Activated T-helper 1 cell treated with anti-CD3 and anti-CD28 coated beads, Interleukin-12 subunit alpha, Interleukin-12 subunit beta, Interleukin-2, Interleukin-4 antibody, amounts not matched to agents 30 ng/mL and 10 ng/mL and 1 ng/mL, durations not matched to agents 14 hours and 24 hours and 36 hours (primary cell): ENCODE results near the gene PPP1R12B. TPM values are rescaled to one million over a fixed set of nuclear protein-coding genes. Genes with fewer than 3 reads are reported as not detected.
"Not testable (repeated sequence)": the region's sequence is repeated elsewhere in the genome, so short reads cannot be mapped to it uniquely, and the experiment has no call there.

Experiments used
- DNase-seq: peaks from one replicate; pipeline ENCODE4 v3.0.0; 2021; ENCODE audit warnings: low spot score
- H3K27ac Mint-ChIP-seq: one replicate; pipeline ENCODE4 v1.8.0; 2021; ENCODE audit warnings: mild to moderate bottlenecking, mixed read lengths
- H3K27me3 Mint-ChIP-seq: one replicate; pipeline ENCODE4 v1.8.0; 2022; ENCODE audit warnings: mild to moderate bottlenecking, moderate library complexity, mixed read lengths; ENCODE audit not compliant: insufficient read depth
- H3K36me3 Mint-ChIP-seq: one replicate; pipeline ENCODE4 v1.8.0; 2021; ENCODE audit warnings: low read depth, mixed read lengths
- H3K4me1 Mint-ChIP-seq: one replicate; pipeline ENCODE4 v1.8.0; 2021; ENCODE audit warnings: low read depth, mixed read lengths
- H3K4me3 Mint-ChIP-seq: one replicate; pipeline ENCODE4 v1.8.0; 2021; ENCODE audit warnings: mild to moderate bottlenecking, moderate library complexity, mixed read lengths
- H3K9me3 Mint-ChIP-seq: one replicate; pipeline ENCODE4 v1.8.0; 2021; ENCODE audit warnings: mixed read lengths
- intact Hi-C: fragments of 100-400 bp; cut with micrococcal nuclease; formaldehyde crosslinking; loops from one replicate; pipeline ENCODE4 v1.15.1; 2024
- total RNA-seq: library from RNA; stranded (reverse); gene quantifications from 2 replicates; pipeline ENCODE4 v1.2.3, GENCODE V29; 2022

PPP1R12B gene
- total RNA-seq, 1 donor from 2014 or later = 11.1 TPM

GRCh38 chr1:202557662-202558061 lies 209.2 kb downstream of the PPP1R12B start:
- H3K27ac Mint-ChIP-seq, H3K4me3 Mint-ChIP-seq, H3K9me3 Mint-ChIP-seq, H3K36me3 Mint-ChIP-seq, intact Hi-C loops, DNase-seq, H3K27me3 Mint-ChIP-seq: not testable (repeated sequence)
- peaks cover 22% of the 10 kb centered on the region for H3K4me1 Mint-ChIP-seq

GRCh38 chr1:202561240-202561639 lies 212.7 kb downstream of the PPP1R12B start:
- H3K4me1 Mint-ChIP-seq = peaks cover 22% of the 10 kb centered on the region
- H3K27me3 Mint-ChIP-seq = no peaks in the 10 kb centered on the region
- H3K4me3 Mint-ChIP-seq = no peak overlapping the region
- peaks cover 5% of the 10 kb centered on the region for H3K36me3 Mint-ChIP-seq
- DNase-seq = no peak
- intact Hi-C loops = no loop called here
- H3K9me3 Mint-ChIP-seq = no peaks in the 10 kb centered on the region
- H3K27ac Mint-ChIP-seq = no peak overlapping the region

DNA sequence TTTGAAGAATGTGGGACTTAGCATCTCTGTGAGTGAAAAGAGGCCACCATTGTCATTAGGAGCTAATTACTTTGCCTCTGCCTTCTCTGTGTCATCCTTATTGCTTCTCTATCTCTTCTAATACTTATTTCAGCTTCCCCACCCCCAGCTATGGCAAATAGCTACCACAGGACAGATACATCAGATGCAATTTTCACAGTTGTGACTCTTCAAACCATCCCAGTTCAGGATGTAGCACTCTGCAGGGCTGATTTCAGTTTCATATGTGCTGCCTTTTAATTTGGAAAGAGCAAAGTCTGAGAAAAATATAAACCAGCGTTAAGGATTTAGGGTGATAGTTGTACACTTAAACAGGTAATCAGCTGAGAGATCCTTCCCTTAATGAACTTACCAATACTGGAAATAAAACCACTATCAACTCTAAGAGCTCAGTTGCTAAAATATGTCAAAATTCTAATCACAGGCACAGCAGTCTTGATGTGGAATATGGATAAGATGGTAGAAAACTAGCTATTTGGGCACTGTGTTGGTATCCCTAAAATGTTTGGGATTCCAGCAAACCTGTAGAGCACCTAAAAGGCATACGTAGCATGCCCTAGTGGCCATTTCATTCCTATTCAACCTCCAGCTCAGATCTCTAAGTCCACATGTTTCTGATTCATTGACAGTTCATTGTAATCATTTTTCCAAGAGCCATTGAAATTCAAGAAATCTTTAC lies 213.4 kb downstream of the PPP1R12B start:
- DNase-seq = no peak
- Mint-ChIP-seq H3K27me3 (no peaks in the 10 kb centered on the region), H3K36me3 (peaks cover 5% of the 10 kb centered on the region), H3K4me1 (peaks cover 26% of the 10 kb centered on the region), H3K9me3 (no peaks in the 10 kb centered on the region), H3K4me3 (no peak overlapping the region), H3K27ac (no peak overlapping the region)
- intact Hi-C loops = no loop called here

DNA sequence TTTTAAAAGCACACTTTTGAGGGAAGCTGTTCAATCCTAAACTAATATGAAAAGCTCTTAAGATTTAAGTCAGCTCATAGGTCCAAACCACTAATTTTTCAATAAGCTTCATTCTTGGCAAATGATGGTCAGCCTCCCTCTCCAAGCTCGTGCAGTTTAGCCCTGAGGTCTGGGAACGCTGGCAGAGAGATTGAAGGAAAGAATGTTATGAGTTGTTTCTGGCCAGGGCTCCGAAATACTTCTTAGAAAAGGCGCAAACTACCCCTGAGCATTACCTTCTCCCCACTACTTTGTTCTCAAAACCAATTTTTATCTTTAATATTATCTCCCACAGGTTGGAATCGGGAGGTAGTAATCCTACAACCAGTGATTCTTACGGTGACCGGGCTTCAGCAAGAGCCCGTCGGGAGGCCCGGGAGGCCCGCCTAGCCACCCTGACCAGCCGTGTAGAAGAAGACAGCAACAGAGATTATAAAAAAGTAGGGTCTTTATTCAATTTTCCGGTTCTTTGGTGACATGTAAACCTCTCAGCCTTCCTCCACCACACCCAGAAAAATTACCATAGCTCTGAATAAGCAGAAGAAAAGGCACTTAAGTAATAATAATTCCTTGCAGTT lies 214.1 kb downstream of the PPP1R12B start:
- H3K36me3 Mint-ChIP-seq = peaks cover 5% of the 10 kb centered on the region
- intact Hi-C loops = no loop called here
- H3K27ac Mint-ChIP-seq = no peak overlapping the region
- H3K4me3 Mint-ChIP-seq = no peak overlapping the region
- DNase-seq = no peak
- H3K27me3 Mint-ChIP-seq = no peaks in the 10 kb centered on the region
- H3K4me1 Mint-ChIP-seq = peaks cover 31% of the 10 kb centered on the region
- no peaks in the 10 kb centered on the region for H3K9me3 Mint-ChIP-seq

GRCh38 chr1:202563818-202564217 lies 215.3 kb downstream of the PPP1R12B start:
- intact Hi-C loops = no loop called here
- Mint-ChIP-seq H3K27me3 (no peaks in the 10 kb centered on the region), H3K27ac (no peak overlapping the region), H3K36me3 (peaks cover 8% of the 10 kb centered on the region), H3K4me1 (peaks cover 31% of the 10 kb centered on the region), H3K4me3 (no peak overlapping the region), H3K9me3 (no peaks in the 10 kb centered on the region)
- DNase-seq = no peak

DNA sequence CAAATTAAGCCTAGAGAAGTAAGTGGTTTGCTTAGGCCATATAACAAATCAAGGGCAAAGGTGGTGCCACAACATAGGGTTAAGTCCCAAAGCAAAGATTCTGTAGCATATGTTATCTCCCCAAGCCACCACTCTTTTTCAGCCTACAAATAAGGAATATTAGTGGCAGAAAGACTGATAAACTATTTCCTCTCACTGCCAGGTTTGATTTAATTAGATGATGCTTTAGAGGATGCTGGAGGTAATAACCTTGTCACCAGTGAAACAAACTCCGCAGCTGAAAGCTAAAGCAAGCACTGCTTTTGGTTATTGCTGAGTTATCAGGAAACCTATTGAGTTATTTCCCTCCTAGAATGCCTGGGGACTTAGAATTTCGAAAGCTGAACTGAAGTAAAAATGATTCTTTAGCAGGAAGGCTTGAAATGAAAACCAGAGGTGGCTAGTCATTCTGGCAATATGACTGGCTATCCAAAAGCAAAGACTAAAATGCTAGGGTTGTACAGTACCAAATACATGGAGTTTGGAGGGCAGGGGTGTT lies 216.5 kb downstream of the PPP1R12B start:
- H3K36me3 Mint-ChIP-seq = peaks cover 10% of the 10 kb centered on the region

DNA sequence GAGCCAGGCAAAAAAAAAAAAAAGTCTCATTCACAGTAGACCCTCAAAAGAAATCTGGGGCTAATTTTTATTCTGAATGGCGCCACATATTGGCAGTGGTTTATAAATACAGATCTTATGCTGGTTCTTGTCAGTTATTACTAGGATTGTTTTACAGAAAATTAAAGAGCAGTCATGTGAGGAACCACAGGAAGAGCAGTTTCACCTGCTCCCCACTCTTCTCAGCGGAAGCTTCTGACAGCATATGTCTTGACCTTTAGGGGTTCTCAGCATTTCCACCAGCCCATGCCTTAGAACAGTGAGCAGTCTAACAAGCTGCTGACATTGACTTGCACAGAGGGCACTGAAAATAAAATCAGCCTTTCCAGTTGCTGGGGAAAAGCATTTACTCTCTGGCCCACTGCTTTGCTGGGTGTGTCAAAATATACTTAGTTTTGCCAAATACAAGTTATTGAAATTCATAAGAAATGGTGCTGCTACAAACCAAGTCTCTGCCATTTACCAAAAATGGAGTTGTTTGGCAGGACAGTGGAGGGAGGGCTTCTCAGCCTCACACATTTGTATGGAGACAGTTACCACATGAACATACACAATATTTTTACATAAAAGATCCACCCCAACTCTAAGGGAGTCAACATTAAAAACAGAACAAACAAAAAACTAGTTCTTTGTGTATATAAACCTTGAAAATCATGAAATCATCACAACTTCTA lies 217.5 kb downstream of the PPP1R12B start:
- DNase-seq = no peak
- H3K36me3 Mint-ChIP-seq = peaks cover 10% of the 10 kb centered on the region
- peaks cover 31% of the 10 kb centered on the region for H3K4me1 Mint-ChIP-seq
- no peak overlapping the region for H3K4me3 Mint-ChIP-seq
- no peaks in the 10 kb centered on the region for H3K27me3 Mint-ChIP-seq
- no peak overlapping the region for H3K27ac Mint-ChIP-seq
- intact Hi-C loops = no loop called here
- H3K9me3 Mint-ChIP-seq = no peaks in the 10 kb centered on the region

More for the DNA sequence above, 216.5 kb downstream of the PPP1R12B start:
- intact Hi-C loops = no loop called here
- no peak for DNase-seq
- H3K4me1 Mint-ChIP-seq = peaks cover 31% of the 10 kb centered on the region
- H3K27me3 Mint-ChIP-seq = no peaks in the 10 kb centered on the region
- no peak overlapping the region for H3K27ac Mint-ChIP-seq
- no peak overlapping the region for H3K4me3 Mint-ChIP-seq
- no peaks in the 10 kb centered on the region for H3K9me3 Mint-ChIP-seq

DNA sequence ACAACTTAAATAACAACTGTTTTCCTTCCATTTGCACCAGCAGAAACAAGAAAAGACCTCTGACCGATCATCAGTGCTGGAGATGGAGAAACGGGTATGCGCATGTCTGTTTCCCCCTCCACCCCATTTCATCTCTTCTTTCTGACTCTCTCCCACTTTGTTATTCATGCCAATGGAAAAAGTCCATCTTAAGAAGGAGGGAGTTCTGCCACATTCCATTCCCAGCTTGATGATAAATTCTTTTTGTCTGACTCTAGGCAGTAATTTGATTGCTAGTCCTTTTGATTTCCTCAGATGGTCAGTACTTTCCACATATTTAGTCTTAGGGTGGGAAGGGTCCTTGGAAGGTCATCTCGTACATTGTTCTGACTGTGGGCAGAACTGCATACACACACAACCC lies 219.2 kb downstream of the PPP1R12B start:
- H3K4me1 Mint-ChIP-seq = peaks cover 23% of the 10 kb centered on the region
- no peaks in the 10 kb centered on the region for H3K9me3 Mint-ChIP-seq
- H3K27me3 Mint-ChIP-seq = no peaks in the 10 kb centered on the region
- no peak for DNase-seq
- H3K36me3 Mint-ChIP-seq = peaks cover 10% of the 10 kb centered on the region
- no peak overlapping the region for H3K27ac Mint-ChIP-seq
- intact Hi-C loops = no loop called here
- H3K4me3 Mint-ChIP-seq = no peak overlapping the region

DNA sequence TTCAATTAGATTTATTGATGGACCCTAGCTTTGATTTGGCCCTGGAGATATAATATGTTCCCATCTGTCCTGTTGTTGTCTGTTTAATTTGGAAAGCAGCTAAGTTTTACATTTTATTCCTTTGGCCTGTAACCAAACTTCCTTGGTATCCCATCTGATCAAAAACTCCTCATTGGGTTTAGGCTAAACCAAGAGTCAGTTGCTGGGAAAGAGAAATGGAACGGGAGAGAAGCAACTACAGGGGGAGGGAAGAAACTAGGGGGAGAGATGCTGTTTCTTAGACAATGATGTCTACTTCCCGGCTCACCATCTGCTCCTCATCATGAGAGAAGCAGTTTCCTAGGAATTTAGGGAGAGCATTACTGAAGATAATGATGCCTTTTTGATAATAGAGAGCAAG lies 219.9 kb downstream of the PPP1R12B start:
- intact Hi-C loops = no loop called here
- peaks cover 10% of the 10 kb centered on the region for H3K36me3 Mint-ChIP-seq

GRCh38 chr1:202568826-202569225 lies 220.3 kb downstream of the PPP1R12B start:
- Mint-ChIP-seq H3K36me3 (peaks cover 10% of the 10 kb centered on the region), H3K27me3 (no peaks in the 10 kb centered on the region), H3K4me3 (no peak overlapping the region), H3K27ac (no peak overlapping the region), H3K4me1 (peaks cover 23% of the 10 kb centered on the region), H3K9me3 (no peaks in the 10 kb centered on the region)
- no peak for DNase-seq
- intact Hi-C loops = no loop called here

More for the DNA sequence above, 219.9 kb downstream of the PPP1R12B start:
- Mint-ChIP-seq H3K27me3 (no peaks in the 10 kb centered on the region), H3K4me3 (no peak overlapping the region), H3K27ac (no peak overlapping the region), H3K9me3 (no peaks in the 10 kb centered on the region), H3K4me1 (peaks cover 23% of the 10 kb centered on the region)
- DNase-seq = no peak

- Mint-ChIP-seq H3K27ac (no peak overlapping the region), H3K4me3 (no peak overlapping the region), H3K36me3 (peaks cover 6% of the 10 kb centered on the region), H3K9me3 (no peaks in the 10 kb centered on the region), H3K4me1 (peaks cover 18% of the 10 kb centered on the region), H3K27me3 (no peaks in the 10 kb centered on the region)
- no peak for DNase-seq
- intact Hi-C loops = loop anchor here (2.0 to 5.0 kb wide), 3 partner anchors 55 to 227 kb away; no protein-coding TSS in a partner anchor
These were observed 221.2 kb downstream of the PPP1R12B start for GRCh38 chr1:202569393-202570322.

DNA sequence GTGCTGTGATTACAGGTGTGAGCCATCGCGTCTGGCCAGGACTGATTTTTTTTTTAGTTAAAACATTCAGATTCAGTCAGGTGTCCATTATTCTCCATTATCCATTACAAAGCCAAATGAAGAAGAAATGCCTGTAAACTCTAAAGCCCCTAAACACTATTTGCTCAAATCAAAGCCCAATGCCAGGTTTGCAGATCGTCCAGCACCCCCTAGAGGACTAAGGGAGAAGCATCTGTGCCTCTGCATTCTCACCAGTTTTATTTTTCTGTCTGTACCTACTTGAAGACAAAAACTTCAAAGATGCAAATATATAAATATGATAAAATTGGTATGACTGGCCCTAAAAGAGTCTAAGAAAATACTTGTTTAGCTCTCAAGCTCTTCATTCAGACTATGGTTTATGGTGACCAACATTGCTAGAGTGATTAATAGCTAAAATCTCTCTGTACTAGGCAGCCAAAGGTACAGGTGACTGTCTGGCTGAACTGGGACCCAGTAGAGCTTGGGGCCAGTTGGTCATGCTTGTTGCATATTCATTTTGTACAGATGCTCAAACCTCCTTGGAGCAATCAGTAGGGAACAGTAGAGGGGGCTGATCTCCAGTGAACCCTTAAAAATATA lies 223.3 kb downstream of the PPP1R12B start:
- Mint-ChIP-seq H3K36me3 (peaks cover 5% of the 10 kb centered on the region), H3K27ac (no peak overlapping the region), H3K4me1 (peaks cover 6% of the 10 kb centered on the region), H3K4me3 (no peak overlapping the region), H3K27me3 (no peaks in the 10 kb centered on the region), H3K9me3 (no peaks in the 10 kb centered on the region)
- intact Hi-C loops = loop anchor here (1.0 to 5.0 kb wide), 4 partner anchors 53 to 229 kb away; no protein-coding TSS in a partner anchor
- no peak for DNase-seq
